GM18870 (cell line): ENCODE measurements around the gene ATG4A.

Experiments
- ATAC-seq: cut with Tn5 transposase; IDR thresholded peaks from one replicate; pipeline ENCODE4 v1.9.1; 2021; ENCODE audit warnings: moderate library complexity; ENCODE audit not compliant: unreplicated experiment

The ATG4A gene

DNA sequence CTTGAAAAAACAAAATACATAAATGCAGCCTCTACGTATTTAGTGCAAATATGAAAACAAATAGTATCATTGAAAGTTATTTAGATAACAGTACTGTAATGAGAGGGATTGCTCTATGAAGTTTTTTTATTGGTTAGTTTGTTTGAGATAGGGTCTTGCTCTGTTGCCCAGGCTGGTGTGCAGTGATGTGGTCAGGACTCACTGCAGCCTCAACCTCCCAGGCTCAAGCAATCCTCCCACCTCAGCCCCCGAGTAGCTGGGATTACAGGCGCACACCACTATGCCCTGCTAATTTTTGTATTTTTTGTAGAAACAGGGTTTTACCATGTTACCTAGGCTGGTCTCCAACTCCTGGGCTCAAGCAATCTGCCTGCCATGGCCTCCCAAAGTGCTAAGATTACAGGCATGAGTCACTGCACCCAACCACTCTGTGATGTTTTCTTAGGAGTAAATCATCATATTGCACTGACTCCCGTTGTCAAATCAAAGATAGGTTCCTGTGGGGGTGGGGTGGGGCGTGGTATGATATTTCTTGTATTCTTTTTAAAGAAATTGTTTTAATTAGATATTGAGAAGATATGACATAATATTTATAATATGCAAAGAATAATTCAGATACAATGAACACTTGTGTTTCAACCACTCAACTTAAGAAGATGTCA is 75.8 kb downstream of the ATG4A start:
- ATAC-seq: no peak

DNA sequence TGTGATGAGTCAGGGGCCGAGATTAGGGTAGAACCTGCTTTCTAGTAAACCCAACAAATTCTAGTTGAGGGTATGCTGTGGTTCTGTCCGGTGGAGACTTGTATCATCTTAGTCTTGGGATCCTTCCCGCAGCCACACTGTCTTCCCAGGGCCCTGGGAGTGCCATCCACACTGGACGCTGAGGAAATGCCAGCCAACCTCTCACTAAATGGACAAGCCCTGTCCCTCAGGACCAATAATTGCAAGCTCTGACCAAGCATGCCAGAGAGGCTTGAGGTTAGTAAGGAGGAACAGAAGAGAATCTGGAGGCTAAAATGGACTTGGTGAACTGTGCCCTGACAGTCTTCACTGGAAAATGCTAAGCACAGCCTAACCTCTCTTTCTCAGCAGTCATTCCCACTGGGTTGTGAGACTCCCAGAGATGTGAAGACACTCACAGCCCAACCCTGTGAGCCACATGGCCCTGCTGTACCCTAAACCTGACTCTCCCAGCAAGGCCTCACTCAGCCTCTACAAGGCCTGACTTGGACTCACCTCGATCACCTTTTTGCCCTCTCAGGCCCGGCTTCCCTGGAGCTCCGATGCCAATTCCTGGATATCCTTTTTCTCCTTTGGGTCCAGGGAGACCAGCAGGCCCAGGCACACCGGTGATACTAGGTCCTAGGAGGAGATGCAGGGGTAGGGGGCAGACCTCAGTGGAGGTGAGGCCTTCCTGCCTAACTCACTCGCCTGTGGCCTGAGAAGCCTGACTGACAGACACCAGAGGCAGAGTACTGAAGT is 77.6 kb downstream of the ATG4A start:
- ATAC-seq: no peak

DNA sequence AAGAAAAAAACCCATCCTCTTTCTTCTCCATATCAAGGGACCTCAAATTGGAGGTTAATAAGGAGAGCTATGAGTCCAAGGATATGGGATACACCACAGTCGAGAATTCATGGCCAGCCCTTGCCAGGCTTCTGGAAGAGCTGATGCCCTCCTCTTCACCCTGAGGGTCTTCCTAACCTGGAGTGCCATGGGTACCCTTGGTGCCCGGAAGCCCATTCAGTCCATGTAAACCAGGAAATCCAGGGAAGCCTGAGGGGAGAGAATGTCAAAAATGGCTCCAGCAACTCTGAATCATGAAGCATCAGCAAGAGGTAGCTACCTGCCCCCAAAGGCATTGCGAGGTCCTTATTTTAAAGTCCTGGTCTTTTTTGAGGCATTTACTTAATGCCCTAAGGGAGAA is 78.2 kb downstream of the ATG4A start:
- ATAC-seq: no peak

DNA sequence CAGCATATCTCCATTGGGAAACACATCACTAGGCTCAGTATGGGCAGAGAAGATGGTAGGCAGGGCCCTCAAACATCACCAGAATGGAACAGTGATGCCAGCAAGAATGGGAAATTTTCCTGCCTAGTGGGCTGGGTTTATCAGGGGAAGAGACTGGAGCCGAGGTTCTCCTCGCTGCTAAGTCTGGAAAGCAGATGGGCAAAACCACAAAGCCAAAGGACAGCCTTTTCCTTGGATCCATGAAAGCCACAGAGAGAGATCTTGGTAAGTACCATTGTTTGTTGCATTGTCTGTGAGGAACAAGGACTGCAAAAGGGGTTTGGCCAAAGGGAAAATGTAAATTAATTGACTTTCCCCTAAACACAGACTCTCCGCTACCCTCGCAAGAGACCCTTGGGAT is 80.1 kb downstream of the ATG4A start:
- no peak for ATAC-seq

DNA sequence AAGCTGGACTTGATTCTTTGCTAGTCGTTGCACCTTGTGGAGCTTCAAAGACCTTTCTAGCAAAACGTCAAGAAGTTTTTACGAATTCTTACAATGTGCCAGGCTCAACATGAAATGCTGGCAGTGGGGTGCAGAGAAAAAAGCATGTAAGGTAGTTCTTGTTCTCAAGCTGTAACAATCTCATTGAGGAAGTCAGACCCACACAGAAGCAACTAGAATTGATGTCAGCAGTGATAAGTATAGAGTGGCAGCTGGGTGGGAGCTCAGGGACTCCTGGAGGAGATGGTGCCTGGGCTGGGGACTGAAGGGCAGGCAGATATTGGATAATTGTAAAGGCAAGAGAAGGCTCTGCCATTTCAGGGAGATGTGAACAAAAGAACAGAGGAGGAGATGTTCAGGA is 82.3 kb downstream of the ATG4A start:
- no peak for ATAC-seq

DNA sequence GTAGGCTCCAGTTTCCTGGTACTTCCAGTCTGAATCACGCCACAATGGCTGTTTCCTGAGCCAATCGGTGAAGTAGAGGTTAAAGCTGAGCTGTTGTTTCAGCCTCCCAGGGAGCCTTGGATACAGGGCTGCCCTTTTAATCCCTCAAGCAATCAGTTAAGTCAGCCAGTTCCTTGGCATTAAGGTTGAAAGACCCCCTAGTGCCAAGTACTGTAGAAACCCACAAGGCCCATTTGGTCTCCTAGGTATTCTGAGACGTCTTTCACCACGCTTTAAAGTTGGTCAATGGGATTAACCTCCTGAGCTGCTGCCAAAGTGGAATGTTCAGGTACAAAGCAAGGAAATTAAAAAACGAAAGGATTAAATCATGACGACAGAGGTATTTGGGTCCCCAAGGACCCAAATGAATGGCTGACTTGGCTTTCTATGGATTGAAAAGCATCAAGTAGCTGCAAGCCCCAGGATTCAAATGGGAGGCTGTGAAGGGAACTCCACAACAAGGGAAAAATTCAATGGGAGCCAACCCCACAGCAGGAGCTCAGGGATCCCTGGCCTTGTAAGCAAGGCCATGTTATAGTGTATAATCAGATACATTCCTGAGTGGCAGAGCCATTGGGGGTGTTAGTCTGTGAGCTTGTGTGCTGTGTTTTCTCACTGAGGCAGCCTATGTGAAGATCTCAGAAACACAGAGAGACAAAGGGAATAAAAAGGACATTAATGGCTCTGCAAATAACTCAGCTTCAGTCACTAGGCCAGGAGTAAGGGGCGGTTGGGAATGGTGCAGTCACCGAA is 86.0 kb downstream of the ATG4A start:
- ATAC-seq: no peak

DNA sequence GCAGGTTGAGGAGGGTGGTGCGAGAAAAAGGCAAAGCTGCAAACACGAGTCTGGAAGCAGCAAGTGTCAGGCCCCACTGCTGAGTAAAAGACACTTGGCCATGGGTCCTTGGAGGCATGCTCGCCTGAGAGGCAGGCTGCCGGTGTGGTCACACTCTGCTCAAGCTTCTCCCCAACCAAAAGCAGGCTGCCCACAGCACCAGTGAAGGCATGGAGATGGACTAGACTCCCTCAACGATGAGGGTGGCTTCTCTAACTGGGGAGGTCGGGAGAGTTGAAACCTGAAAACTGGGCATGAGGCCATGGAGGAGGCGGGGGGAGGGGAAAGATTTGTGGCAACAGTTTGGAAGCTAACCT is 86.5 kb downstream of the ATG4A start:
- no peak for ATAC-seq

DNA sequence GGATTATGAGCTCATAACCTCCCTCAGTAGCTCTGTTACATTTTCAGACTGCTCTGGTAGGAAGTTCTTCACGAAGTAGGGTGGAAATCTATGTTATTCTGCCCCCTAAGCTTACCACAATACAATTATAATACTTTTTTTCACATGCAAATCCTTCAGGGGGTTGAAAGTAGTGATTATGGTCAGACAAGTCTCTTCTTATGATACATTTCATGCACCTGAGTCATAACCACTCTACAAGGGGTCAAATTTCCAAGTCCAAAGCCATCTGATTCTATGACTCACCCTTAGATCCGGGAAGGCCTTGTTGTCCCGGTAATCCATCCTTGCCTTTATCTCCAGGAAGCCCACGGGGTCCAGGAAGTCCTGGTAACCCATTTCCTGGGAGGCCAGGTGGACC is 95.2 kb downstream of the ATG4A start:
- ATAC-seq: no peak

DNA sequence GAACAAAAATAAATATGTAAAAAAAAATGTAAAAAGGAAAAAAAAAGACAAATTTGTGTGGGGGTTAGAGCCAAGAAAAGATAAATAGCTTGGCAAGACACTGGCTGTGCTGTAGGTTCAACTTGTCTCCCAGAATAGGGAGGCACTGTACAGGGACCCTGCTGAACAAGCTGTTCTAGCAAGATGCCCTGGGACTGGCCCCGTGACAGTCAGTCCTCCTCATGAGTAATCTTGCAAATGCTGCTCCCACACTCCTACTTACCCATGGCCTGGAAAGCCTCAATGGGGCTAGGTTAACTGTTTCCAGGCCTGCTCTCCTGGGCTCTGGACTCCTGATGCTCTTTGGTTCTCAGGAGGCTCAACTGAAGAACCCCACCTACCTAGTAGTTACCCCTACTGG is 106.8 kb downstream of the ATG4A start:
- ATAC-seq: no peak

DNA sequence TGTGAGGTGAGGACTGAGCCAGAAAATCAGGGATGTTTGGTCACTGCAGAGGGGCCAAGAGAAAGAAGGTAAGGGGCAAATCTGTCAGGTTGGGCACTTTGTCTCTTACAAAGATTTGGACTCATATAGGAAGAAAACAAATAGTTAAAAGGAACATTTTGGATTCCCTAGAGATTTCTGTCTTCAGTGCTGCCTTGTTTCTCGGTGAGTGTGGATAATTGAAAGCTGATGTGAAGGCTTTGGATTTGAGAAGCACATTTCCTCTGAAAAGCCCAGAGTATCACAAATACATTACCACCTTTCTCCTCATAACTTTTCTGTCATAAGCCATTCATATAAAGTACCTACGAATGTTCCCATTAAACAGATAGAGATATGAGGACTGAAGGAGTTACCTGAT is 107.5 kb downstream of the ATG4A start:
- ATAC-seq: no peak

DNA sequence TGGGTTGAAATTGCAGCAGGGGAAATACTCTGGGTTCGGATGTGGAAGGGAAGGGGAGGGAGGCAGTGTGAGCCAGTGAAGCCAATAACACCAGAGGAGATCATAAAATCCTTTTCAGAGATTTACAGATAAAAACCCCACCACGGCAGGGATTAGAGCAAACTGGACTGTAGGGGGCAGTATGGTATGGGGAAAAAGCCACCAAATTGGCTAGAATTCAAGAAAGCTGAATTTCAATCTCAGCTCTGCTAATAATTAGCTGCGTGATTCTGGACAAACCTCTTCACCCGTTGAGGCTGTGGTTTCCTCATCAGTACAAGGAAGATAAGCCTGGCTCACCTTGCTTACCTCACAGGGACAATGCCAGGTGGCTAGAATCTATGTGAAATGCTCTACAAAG is 108.1 kb downstream of the ATG4A start:
- ATAC-seq: no peak

DNA sequence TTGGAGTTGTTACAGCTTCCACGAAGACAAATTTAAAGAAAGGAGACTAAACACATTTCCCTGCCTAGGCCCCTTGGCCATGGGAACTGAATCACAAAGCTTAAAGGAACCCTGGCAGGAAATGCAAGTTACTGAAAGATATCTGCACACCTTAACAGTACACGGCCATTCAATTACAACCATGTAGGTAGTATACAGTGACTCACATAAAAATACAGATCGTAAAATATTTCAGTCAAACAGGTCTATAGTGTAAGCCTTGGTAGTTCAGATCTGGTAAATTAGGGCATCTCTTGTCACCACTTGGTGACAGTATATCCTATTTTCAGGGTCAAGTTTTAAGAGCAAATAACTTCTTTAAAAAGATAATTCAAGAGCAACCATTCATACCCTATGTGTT is 112.0 kb downstream of the ATG4A start:
- no peak for ATAC-seq
